A673 (cell line): ENCODE measurements around the gene DNM2. TPM values are rescaled to one million over a fixed set of nuclear protein-coding genes. Genes with fewer than 3 reads are reported as not detected.

ENCODE experiments used
- BruUV-seq: library from RNA; stranded (reverse); fragments of 400-500 nt; replicated peaks from 2 replicates; lab custom pipeline; 2021; lab: Mats Ljungman, UMichigan
- CTCF ChIA-PET: fragments of 300-600 bp; sonication (Branson Sonifier 250); formaldehyde crosslinking; loops from one replicate; lab custom pipeline; 2022; ENCODE audit warnings: antibody characterized with exemption; lab: Charles Lee
- POLR2A ChIA-PET: fragments of 300-600 bp; sonication (Branson Sonifier 250); formaldehyde crosslinking; loops from one replicate; lab custom pipeline; 2022; ENCODE audit warnings: antibody characterized with exemption; ENCODE audit not compliant: low non-redundant PET; lab: Charles Lee
- DNase-seq: peaks from one replicate; pipeline ENCODE4 v3.0.0-alpha.2; 2015; ENCODE audit warnings: low spot score
- H3K27ac ChIP-seq: fragments of 200-600 bp; sonication (generic); 2 replicates; pipeline ENCODE4 v1.5.1; 2016; ENCODE audit warnings: mixed run types, low read depth, mild to moderate bottlenecking, mixed read lengths, antibody characterized with exemption, low read length; ENCODE audit not compliant: poor library complexity, severe bottlenecking
- H3K27me3 ChIP-seq: fragments of 200-600 bp; sonication (generic); replicated peaks from 2 replicates; pipeline ENCODE4 v1.6.1; 2017; ENCODE audit warnings: mixed run types, low read depth, mild to moderate bottlenecking, mixed read lengths, antibody characterized with exemption, low read length; ENCODE audit not compliant: insufficient read depth, poor library complexity
- H3K36me3 ChIP-seq: fragments of 200-600 bp; sonication (generic); 2 replicates; pipeline ENCODE4 v1.6.1; 2016; ENCODE audit warnings: mixed run types, mild to moderate bottlenecking, mixed read lengths, antibody characterized with exemption, low read length; ENCODE audit not compliant: insufficient read depth, poor library complexity, severe bottlenecking
- H3K4me1 ChIP-seq: fragments of 200-600 bp; sonication (generic); 2 replicates; pipeline ENCODE4 v1.6.1; 2017; ENCODE audit warnings: mixed run types, mild to moderate bottlenecking, mixed read lengths, antibody characterized with exemption, low read length; ENCODE audit not compliant: insufficient read depth, poor library complexity, severe bottlenecking
- H3K4me3 ChIP-seq: fragments of 200-600 bp; sonication (generic); 2 replicates; pipeline ENCODE4 v1.5.1; 2016; ENCODE audit warnings: low read depth, mixed run types, mild to moderate bottlenecking, mixed read lengths, low read length; ENCODE audit not compliant: poor library complexity, severe bottlenecking
- H3K9me3 ChIP-seq: fragments of 200-600 bp; sonication (generic); 2 replicates; pipeline ENCODE4 v1.6.1; 2016; ENCODE audit warnings: mixed run types, low read depth, mild to moderate bottlenecking, mixed read lengths, antibody characterized with exemption, low read length; ENCODE audit not compliant: poor library complexity, severe bottlenecking
- EZH2 ChIP-seq: fragments of 200-600 bp; sonication (generic); IDR thresholded peaks from 2 replicates; pipeline ENCODE4 v1.6.1; 2017; ENCODE audit warnings: borderline replicate concordance, low read depth, mild to moderate bottlenecking, mixed read lengths, antibody characterized with exemption, low read length; ENCODE audit not compliant: poor library complexity, severe bottlenecking
- intact Hi-C: fragments of 100-400 bp; cut with micrococcal nuclease; formaldehyde crosslinking; loops from one replicate; pipeline ENCODE4 v1.10.0; 2022; ENCODE audit not compliant: unreplicated experiment
- total RNA-seq: library from RNA; stranded (reverse); gene quantifications from 2 replicates; pipeline ENCODE4 v1.2.3, GENCODE V29; 2021
- TF ChIP-seq, protein P1 (sequence below): fragments of 300-800, 200-600 bp; sonication (generic); conservative IDR thresholded peaks from 2 replicates; pipeline ENCODE4 v1.5.1; 2017; ENCODE audit warnings: low read depth, mild to moderate bottlenecking, antibody characterized with exemption, low read length, moderate library complexity, mixed read lengths

DNM2 gene
- total RNA-seq, 1 experiment from 2014 or later, result 143 TPM

DNA sequence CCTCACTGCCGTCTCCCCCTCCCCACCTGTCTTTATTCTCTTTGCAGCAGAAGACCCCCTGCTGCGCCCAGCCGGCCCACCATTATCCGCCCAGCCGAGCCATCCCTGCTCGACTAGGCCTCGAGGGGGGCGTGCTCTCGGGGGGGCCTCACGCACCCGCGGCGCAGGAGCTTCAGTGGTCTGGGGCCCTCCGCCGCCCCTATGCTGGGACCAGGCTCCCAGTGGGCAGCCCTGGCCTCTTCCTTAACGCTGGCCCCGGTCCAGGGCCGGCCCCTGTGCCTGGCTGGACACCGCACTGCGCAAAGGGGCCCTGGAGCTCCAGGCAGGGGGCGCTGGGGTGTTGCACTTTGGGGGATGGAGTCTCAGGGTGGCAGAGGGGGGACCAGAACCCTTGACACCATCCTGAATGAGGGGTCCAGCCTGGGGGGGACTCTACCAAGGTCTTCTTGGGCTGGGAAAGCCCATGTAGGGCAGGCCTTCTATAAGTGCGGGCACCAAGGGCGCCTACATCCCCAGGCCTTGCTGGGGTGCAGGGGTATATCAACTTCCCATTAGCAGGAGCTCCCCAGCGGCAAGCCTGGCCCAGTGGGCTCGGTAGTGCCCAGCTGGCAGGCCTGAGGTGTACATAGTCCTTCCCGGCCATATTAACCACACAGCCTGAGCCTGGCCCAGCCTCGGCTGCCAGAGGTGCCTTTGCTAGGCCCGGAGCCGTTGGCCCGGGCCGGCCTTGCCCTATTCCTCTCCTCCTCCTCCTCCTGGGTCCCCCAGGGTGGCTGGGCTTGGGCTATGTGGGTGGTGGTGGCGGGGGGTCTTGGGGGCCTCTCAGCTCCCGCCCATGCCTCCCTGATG, 113.3 kb downstream of the DNM2 start:
- no TSS peak for BruUV-seq
- Histone ChIP-seq H3K27ac (no peak overlapping the region), H3K27me3 (no peaks in the 10 kb centered on the region), H3K36me3 (peaks cover 13% of the 10 kb centered on the region), H3K4me1 (no peaks in the 10 kb centered on the region), H3K9me3 (no peaks in the 10 kb centered on the region), H3K4me3 (no peak overlapping the region)
- ChIA-PET CTCF (no interaction called here), POLR2A (no interaction called here)
- no peak for TF ChIP-seq EZH2
- TF ChIP-seq, protein P1, sequence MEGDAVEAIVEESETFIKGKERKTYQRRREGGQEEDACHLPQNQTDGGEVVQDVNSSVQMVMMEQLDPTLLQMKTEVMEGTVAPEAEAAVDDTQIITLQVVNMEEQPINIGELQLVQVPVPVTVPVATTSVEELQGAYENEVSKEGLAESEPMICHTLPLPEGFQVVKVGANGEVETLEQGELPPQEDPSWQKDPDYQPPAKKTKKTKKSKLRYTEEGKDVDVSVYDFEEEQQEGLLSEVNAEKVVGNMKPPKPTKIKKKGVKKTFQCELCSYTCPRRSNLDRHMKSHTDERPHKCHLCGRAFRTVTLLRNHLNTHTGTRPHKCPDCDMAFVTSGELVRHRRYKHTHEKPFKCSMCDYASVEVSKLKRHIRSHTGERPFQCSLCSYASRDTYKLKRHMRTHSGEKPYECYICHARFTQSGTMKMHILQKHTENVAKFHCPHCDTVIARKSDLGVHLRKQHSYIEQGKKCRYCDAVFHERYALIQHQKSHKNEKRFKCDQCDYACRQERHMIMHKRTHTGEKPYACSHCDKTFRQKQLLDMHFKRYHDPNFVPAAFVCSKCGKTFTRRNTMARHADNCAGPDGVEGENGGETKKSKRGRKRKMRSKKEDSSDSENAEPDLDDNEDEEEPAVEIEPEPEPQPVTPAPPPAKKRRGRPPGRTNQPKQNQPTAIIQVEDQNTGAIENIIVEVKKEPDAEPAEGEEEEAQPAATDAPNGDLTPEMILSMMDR, result no peak
- no peak for DNase-seq
- intact Hi-C loops, result no loop called here

DNA sequence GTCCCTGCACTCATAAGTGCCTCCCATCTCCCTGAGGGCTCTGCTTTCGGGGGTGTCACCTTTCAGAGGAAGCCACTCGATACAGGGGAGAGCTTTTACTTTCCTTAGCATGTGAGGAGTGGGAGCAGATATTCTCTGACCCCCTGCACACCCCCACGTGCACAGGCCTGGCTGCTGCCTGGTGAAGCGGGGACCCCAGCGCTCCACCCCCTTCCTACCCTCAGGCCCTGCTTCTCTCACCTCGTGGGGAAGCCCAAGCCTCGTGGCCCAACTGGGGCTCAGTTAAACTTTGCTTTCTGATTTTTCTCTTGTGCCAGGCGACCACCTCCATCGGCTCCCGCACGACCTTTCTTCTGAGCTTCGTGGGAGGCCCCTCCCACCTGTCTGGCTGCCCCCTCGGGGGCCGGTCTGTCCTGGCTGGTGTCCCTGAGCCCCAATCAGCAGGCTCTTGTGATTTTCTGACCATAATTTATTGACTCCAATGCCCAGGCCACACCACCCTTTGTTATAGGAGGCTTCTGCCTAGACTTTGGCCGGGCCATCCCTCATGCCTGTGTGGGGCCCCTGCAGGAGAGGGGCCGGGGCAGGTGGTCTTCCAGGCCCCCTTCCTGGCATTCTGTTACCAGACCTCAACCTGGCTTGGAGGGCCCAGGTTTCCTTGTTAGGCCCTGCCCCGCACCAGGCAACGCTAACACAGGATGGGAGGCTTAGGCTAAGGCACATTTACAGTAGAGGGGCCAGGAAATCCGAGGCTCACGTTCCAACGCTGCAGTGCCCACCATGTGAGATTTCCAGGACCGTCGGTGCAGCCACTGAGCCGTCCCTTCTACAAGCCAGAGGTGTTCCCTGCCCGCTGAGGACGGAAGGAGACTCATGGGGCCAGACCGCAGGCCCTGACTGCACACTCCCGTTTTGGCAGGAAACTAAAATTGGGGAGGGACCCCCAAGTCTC, 114.4 kb downstream of the DNM2 start:
- Histone ChIP-seq H3K9me3 (no peaks in the 10 kb centered on the region), H3K4me1 (no peaks in the 10 kb centered on the region), H3K27ac (no peak overlapping the region), H3K27me3 (no peaks in the 10 kb centered on the region), H3K36me3 (peaks cover 13% of the 10 kb centered on the region), H3K4me3 (no peak overlapping the region)
- intact Hi-C loops, result no loop called here
- ChIA-PET CTCF (no interaction called here), POLR2A (no interaction called here)
- no peak for TF ChIP-seq EZH2
- BruUV-seq, result no TSS peak
- DNase-seq, result no peak

DNA sequence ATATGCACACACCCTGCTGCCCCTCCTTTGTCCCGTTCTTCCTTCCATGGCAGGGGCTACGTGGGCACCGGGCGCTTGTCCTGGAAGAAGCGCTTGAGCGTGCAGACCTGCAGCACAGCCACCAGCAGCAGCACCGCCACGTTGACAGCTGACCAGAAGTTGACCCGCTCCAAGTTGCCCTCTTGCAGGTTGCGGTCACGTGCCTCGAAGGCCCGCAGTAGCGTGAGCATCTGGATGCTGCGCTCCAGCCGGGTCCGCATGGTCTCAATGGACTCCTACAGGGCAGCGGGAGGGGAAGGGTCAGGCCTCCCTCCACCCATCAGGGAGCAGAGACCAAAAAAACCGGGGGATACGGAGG, 115.0 kb downstream of the DNM2 start:
- no peaks in the 10 kb centered on the region for H3K4me1 ChIP-seq
- H3K4me3 ChIP-seq, result no peak overlapping the region
- DNase-seq, result no peak
- no peaks in the 10 kb centered on the region for H3K27me3 ChIP-seq
- H3K36me3 ChIP-seq, result peaks cover 13% of the 10 kb centered on the region
- POLR2A ChIA-PET, result no interaction called here
- CTCF ChIA-PET, result no interaction called here
- H3K27ac ChIP-seq, result no peak overlapping the region
- H3K9me3 ChIP-seq, result no peaks in the 10 kb centered on the region
- intact Hi-C loops, result no loop called here
- BruUV-seq, result no TSS peak
- TF ChIP-seq EZH2, result no peak
- TF ChIP-seq, protein P1, result no peak
